Measurements from ENCODE around the gene TYROBP. TPM values are rescaled to one million over a fixed set of nuclear protein-coding genes. Genes with fewer than 3 reads are reported as not detected.

TYROBP gene
- total RNA-seq, 1 donor = not detected

- DNase-seq (ENCODE audit: low read depth) = no peak
- H3K4me3 ChIP-seq (ENCODE audit: low read depth, low read length) = no peak overlapping the region
- TF ChIP-seq, protein P1, sequence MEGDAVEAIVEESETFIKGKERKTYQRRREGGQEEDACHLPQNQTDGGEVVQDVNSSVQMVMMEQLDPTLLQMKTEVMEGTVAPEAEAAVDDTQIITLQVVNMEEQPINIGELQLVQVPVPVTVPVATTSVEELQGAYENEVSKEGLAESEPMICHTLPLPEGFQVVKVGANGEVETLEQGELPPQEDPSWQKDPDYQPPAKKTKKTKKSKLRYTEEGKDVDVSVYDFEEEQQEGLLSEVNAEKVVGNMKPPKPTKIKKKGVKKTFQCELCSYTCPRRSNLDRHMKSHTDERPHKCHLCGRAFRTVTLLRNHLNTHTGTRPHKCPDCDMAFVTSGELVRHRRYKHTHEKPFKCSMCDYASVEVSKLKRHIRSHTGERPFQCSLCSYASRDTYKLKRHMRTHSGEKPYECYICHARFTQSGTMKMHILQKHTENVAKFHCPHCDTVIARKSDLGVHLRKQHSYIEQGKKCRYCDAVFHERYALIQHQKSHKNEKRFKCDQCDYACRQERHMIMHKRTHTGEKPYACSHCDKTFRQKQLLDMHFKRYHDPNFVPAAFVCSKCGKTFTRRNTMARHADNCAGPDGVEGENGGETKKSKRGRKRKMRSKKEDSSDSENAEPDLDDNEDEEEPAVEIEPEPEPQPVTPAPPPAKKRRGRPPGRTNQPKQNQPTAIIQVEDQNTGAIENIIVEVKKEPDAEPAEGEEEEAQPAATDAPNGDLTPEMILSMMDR (IDR thresholded peaks at IDR 0.05; ENCODE audit: insufficient read depth, low read length) = no peak
Measured at GRCh38 chr19:35885225-35885738, 22.8 kb downstream of the TYROBP start.

GRCh38 chr19:35883882-35884281, 24.2 kb downstream of the TYROBP start:
- H3K4me3 ChIP-seq (ENCODE audit: low read depth, low read length) = no peak overlapping the region
- TF ChIP-seq, protein P1 (IDR thresholded peaks at IDR 0.05; ENCODE audit: insufficient read depth, low read length) = no peak
- no peak for DNase-seq (ENCODE audit: low read depth)

- TF ChIP-seq, protein P1 (IDR thresholded peaks at IDR 0.05; ENCODE audit: insufficient read depth, low read length) = peak; percentile 54
- peak; percentile 89 for DNase-seq (ENCODE audit: low read depth)
- no peak overlapping the region for H3K4me3 ChIP-seq (ENCODE audit: low read depth, low read length)
Measured at GRCh38 chr19:35882114-35882832, 25.8 kb downstream of the TYROBP start.

GRCh38 chr19:35879770-35880317, 28.3 kb downstream of the TYROBP start:
- peak; percentile 83 for DNase-seq (ENCODE audit: low read depth)
- TF ChIP-seq, protein P1 (IDR thresholded peaks at IDR 0.05; ENCODE audit: insufficient read depth, low read length) = no peak

DNA sequence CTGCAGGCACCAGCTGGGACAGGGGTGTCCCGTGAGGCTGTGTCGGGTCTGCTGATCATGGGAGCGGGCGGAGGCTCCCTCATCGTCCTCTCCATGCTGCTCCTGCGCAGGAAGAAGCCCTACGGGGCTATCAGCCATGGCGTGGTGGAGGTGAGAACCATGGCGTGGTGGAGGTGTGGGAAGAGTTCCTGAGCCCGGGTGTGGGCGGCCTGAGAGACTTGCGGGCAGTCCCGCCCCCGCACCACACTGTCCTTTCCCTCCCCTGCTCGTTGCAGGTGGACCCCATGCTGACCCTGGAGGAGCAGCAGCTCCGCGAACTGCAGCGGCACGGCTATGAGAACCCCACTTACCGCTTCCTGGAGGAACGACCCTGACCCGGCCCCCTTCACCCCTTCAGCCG, 29.0 kb downstream of the TYROBP start:
- no peak for DNase-seq (ENCODE audit: low read depth)
- TF ChIP-seq, protein P1 (IDR thresholded peaks at IDR 0.05; ENCODE audit: insufficient read depth, low read length) = no peak
- H3K4me3 ChIP-seq (ENCODE audit: low read depth, low read length) = no peak overlapping the region

More at GRCh38 chr19:35879770-35880317, 28.3 kb downstream of the TYROBP start:
- no peak overlapping the region for H3K4me3 ChIP-seq (ENCODE audit: low read depth, low read length)

DNA sequence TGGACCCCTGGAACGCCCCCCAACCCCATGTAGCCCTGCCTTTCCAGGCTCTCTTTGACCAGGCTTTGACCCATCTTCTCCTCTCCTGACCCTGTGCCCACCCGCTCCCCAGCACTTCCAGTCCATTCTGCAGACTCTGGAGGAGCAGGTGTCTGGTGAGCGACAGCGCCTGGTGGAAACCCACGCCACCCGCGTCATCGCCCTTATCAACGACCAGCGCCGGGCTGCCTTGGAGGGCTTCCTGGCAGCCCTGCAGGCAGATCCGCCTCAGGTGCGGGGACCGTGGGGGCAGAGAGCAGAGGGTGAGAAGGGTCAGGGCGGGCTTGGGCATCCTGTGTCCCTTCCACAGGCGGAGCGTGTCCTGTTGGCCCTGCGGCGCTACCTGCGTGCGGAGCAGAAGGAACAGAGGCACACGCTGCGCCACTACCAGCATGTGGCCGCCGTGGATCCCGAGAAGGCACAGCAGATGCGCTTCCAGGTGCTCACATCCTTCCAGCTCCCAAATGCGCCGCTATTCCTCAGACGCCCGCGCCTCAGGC, 33.6 kb downstream of the TYROBP start:
- H3K4me3 ChIP-seq (ENCODE audit: low read depth, low read length) = no peak overlapping the region
- DNase-seq (ENCODE audit: low read depth) = no peak
- TF ChIP-seq, protein P1 (IDR thresholded peaks at IDR 0.05; ENCODE audit: insufficient read depth, low read length) = no peak
